Mammary microvascular endothelial cell (primary cell): ENCODE data around the gene CDK7. TPM values are rescaled to one million over a fixed set of nuclear protein-coding genes. Genes with fewer than 3 reads are reported as not detected.

Source experiments
- total RNA-seq: library from RNA; depleted of rRNA; stranded (reverse); fragments of >200 nt; gene quantifications from 2 replicates; pipeline ENCODE4 v1.2.3, GENCODE V29; 2015

CDK7 gene
- total RNA-seq: 48.6 and 49.0 TPM in 2 replicates

GRCh38 chr5:69234457-69235268, at the start of gene CDK7:
Gene CDK7, plus strand, starts transcription at chr5:69234886. Its CDS starts 90 bp downstream, at chr5:69234976.

GRCh38 chr5:69189162-69190086, 45.3 kb upstream of the CDK7 start, which contains the start of gene CENPH:
Gene CENPH, plus strand, starts transcription at chr5:69189583. Its CDS starts 52 bp downstream, at chr5:69189635.

Other genes starting within 250 kb of the CDK7 start
- gene SLC30A5, start 140.9 kb upstream of the CDK7 start, total RNA-seq: 41.3 and 53.8 TPM in 2 replicates
- gene CCNB1, start 67.7 kb upstream of the CDK7 start, total RNA-seq: 192 and 237 TPM in 2 replicates
- gene CENPH, start 45.3 kb upstream of the CDK7 start, total RNA-seq: 22.0 and 24.7 TPM in 2 replicates
- 2.8 and 3.9 TPM in 2 replicates for gene CCDC125, start 97.9 kb downstream of the CDK7 start, total RNA-seq
- 23.1 and 24.6 TPM in 2 replicates for gene AK6, start 134.6 kb downstream of the CDK7 start, total RNA-seq
- gene TAF9, start 134.6 kb downstream of the CDK7 start, total RNA-seq: 63.5 and 85.8 TPM in 2 replicates
- 11.9 TPM in 2 replicates for gene RAD17, start 134.9 kb downstream of the CDK7 start, total RNA-seq
- gene MARVELD2, start 180.2 kb downstream of the CDK7 start, total RNA-seq: 1.6 and 2.3 TPM in 2 replicates